Right ventricle myocardium superior (tissue), 1 donor: ENCODE data around the gene MDFI. TPM values are rescaled to one million over a fixed set of nuclear protein-coding genes. Genes with fewer than 3 reads are reported as not detected.

ENCODE experiments used
- ATAC-seq: fragments of 200-7000 bp; cut with Tn5 transposase; one replicate; pipeline ENCODE4 v1.9.1; 2020; ENCODE audit warnings: mild to moderate bottlenecking; ENCODE audit not compliant: poor library complexity
- DNase-seq: peaks from one replicate; pipeline ENCODE4 v3.0.0-alpha.2; 2020
- intact Hi-C: fragments of 100-400 bp; cut with DNase I; formaldehyde crosslinking; loops from one replicate; pipeline ENCODE4 v1.11.2; 2022
- total RNA-seq: library from RNA; stranded (reverse); fragmentation: NEBNext Ultra II Directional; extraction: Animal tissue kit (Norgen Biotek cat#: 25700); gene quantifications from one replicate; pipeline ENCODE4 v1.2.1, GENCODE V29; 2021
- donor health status: DM: no; HTN: yes; CAD: no; lungs with severe emphysema.

MDFI gene
- total RNA-seq, 1 donor from 2014 or later: 1.1 TPM

DNA sequence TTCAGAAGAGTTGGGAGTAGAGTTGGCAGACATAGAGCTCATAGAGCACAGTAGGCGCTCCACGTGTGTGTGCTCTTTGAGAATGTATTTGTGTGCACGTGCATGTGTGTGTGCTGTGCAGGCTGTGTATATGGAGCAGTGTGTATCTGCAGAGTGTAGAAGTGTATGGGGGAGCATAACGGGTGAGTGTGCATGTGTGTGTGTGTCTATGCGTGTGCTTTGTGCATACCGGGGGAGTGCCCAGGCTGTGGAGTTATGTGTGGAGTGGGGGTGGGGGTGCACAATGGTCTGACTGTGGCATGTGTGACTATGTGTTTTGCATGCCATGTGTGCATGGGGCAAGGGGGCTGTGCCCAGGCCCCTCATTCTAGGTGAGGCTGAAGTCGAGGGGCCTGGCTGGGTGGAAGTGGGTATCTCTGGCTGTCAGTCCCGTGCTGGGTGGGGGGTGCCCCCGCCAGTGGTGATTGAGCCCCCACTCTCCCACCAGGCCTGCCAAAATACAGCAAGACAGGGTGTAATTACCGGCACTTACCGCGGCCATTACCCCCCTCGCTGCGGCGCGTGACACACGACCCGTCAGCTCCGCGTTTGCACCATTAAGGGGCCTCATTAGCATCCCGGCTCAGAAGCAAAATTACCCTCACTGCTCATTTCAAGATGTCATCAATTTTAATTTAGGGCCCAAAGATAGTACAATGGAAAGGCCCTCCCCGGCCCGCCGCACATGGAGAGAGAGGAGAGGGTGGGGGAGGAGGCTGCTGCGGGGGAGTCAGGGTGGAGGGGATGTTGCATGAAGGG lies 39.1 kb downstream of the MDFI start:
- DNase-seq (peak; percentile 17), ATAC-seq (no peak)
- intact Hi-C loops: no loop called here

DNA sequence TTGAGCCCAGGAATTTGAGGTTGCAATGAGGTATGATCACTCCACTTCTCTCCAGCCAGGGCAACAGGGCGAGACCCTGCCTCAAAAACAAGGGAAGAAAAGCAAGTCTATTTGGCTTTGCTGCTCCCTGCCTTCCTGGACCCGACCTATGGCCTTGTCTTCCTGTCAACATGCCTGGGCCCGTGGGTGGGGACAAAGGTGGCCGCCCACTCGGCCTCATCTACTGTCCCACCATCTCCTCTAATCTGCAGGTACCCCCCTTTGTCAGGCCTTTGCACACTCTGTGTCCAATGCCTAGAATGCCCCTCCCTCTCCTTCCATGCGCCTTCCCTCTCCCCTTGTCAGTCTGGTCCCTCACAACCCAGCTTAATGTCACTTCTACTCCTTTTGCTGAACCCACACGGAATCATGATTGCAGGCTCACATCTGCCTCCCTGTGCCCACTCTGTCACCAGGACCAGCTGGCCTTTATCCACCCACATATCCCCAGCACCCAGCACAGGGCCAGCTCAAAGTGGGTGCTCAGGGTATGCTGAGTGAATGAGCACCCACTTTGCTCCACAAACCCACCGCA lies 40.3 kb downstream of the MDFI start:
- DNase-seq (peak; percentile 19), ATAC-seq (no peak)
- intact Hi-C loops: no loop called here

DNA sequence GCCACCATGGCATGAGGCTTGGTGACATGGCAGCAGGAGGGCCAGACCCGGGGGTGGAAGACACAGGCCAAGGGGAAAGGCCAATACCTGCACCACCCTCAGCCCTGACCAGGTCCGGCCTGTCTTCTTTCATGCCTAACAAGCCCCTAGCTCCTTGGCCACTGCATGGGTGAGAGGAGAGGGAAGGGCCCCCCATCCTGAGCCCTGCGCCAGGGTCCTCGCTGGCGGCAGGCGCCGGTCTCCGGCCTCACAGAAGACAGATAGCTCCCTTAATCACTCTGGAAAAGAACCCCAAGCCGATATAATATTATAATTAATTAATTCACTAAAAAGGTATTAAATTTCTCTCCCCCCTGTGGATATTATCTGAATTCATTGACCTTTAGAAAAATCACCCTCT lies 41.4 kb downstream of the MDFI start:
- peak; percentile 27 for DNase-seq
- ATAC-seq: no peak
- intact Hi-C loops: loop anchor here (10.0 kb wide), 1 partner anchor 215 kb away; no protein-coding TSS in a partner anchor

DNA sequence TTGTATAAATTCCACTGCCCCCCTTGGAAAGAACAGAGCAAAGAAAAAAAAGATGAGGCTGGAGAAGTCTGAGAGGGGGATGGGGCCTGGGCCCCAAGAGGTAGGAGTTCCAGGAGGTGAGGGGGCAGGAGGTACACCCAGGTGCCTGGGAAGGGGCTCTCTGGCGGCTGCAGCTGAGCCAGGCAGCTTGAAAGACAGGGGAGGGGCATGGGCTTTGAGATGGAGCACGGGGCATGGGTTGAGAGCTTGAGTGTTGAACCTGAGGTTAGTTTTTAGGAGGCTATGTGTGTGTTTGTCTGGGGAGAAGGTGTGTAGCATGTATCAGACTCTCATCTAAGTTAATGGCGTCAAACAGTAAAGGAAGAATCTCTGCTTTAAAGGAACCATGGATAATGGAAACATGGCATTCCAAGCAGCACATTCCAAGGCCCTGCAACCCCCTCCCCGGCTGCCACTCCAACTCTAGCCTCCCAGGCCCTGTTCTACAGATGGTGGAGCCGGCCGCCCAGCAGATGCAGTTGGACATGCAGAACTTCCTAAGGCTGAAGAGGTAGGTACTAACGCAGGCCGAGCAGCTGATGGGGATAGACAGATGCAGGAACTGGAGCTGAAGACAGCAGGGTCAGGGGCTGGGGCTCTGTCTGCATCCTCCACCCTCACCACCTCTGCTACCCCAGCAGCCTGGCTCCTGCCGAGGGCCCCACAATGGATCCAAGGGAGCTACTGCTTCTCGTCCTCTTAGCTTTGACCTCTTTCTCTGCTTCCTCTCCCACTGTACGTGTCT lies 42.1 kb downstream of the MDFI start:
- intact Hi-C loops: loop anchor here (10.0 kb wide), 1 partner anchor 216 kb away; no protein-coding TSS in a partner anchor
- ATAC-seq: no peak
- DNase-seq: peak; percentile 27

DNA sequence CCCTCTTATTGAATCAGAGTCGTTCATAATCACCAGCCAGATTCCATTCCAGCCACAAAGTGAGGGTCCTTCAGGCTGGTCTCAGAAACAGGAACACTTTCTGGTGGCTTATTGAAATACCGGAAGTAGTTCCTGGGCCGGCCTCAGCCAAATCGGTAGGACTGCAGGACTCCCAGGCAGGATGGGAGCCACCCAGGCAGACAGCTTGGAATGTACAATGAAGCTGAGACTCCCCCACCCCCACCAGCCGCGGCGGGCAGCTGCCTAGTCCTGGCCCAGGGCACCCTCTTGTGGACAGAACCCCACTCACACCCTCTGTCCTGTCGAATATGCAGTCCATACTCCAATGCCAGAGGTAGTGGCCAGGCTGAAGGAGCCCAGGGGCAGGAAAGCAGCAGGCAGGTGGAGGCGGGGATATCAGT lies 43.8 kb downstream of the MDFI start:
- intact Hi-C loops: loop anchor here (2.0 to 10.0 kb wide), 3 partner anchors 79 to 313 kb away; no protein-coding TSS in a partner anchor
- DNase-seq (peak; percentile 93), ATAC-seq (peak; percentile 92)

DNA sequence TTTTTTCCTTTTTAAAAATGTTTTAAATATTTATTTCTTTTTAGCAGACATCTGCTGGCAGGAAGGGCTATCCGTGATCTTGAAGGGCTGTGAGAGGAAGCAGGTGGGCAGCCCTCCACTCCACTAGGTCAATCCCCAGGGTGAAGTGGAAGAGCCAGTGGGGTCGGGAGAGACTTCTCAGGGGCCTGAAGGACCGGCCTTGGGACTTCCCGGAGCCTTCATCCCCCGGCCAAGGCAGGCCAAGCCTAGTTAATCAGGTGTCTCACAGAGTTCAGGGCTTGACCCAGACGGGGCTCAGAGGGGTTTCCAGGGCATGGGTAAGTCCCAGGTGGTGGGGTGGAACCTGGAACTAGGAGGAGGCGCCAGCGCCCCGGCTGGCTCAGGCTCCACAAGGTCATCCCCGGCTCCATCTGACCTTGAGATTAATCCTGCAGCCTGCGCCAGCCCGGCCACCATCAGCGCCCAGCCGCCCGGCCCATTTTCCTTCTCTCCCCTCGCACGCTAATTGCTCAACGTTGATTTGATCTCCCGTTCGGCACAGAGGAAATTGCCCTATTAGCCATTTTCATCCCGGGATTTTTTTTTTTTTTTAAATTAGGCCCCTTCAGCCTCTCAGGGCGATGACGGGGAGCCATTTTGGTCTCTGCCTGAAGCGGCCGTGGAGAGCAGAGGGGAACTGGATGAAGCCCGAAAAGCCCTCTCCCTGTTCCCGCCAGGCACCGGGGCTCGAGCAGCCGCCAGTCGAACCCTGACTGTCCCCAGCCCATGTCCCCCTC lies 44.4 kb downstream of the MDFI start:
- ATAC-seq: peak; percentile 30
- peak; percentile 50 for DNase-seq
- intact Hi-C loops: loop anchor here (2.0 to 10.0 kb wide), 3 partner anchors 80 to 314 kb away; no protein-coding TSS in a partner anchor

DNA sequence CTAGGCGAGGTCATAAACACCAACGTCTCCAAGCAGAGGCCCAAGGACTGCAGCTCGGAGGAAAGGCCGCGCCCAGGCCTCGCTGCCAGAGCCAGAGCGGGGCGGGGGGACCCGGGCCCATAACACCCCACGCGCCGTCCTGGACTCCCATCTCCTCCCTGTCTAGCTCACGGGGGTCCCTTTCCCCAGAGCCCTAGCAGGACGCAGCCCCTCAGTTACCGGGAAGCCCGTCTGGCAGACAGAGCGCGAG lies 44.9 kb downstream of the MDFI start:
- peak; percentile 44 for ATAC-seq
- DNase-seq: no peak
- intact Hi-C loops: loop anchor here (2.0 to 10.0 kb wide), 3 partner anchors 80 to 314 kb away; no protein-coding TSS in a partner anchor

DNA sequence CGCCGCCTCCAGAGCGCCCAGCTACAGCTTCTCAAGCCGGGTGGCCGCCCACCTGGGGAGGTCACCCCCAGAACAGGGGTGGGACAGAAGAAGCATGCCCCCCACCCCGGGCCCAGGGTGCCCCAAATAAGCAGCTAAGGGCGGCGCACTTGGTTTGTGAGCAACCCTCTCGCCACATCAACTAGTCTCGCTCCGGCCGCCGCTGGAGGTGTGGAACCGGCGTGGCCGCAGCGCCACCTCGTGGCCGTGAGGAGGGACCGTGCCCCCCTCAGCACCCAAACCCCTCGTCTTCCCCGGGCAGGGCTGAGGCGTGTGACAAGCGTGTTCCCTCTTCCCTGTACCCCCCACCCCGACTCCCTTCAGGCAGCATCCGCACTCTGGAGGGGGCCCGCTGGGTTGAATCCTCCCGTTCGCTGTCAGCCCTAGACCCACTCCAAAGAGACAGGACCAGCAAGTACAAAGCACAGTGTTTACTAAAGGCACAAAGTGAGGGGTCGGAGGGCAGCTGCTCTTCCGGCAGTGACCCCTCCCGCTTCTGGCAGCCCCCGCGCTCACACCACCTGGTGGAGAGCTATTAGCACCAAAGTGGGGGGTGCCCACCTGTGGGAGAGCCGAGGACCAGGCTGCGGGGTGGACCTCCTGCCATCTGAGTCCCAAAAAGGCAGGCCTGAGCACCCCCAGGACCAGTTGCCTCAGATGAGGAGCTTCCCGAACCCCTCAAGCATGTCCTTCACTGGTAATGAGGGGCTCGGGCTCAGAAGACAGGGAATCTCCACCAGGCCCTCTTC lies 45.4 kb downstream of the MDFI start:
- intact Hi-C loops: loop anchor here (2.0 to 10.0 kb wide), 3 partner anchors 81 to 315 kb away; no protein-coding TSS in a partner anchor
- DNase-seq (peak; percentile 91), ATAC-seq (peak; percentile 90)

DNA sequence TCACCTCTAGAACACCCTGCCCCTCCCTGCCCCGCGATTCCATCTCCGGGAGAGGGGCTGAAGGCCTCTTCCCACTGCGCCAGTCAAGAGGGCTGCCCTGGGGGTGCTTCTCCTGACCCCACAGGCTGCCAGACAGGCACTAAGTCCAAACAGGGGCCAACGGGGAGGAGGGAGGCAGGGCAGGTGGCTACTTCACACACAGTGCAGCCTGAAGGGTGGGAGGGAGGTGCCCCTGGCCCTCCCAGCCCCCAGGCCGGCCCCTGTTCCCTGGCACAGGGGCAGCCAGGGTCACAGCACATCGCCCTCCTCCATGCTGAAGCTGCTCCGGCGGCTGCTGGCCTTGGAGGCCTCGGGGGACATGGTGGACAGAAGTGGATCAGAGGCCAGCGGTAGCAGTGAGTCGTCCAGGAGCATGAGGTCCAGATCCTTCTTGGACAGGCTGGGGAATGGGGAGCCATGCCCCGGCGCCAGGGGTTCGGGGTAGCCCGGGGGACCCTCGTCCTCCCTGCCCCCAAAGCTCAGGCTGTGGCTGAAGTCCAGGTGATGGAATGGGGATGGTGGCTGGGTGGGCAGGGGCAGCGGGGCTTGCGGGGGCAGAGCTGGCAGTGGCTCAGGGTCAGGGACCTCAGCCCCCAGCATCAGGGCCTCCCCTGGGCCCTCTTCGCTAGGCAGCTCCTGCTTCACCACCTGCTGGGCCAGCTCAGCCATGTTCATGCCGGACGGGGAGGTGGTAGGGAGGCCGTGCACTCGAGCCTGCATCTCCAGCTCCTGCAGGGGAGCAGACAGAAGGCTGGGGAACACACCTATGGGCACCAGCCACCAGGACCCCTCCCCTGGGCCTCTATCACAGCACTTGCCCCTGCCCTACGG lies 46.3 kb downstream of the MDFI start:
- peak; percentile 41 for DNase-seq
- no peak for ATAC-seq
- intact Hi-C loops: loop anchor here (10.0 kb wide), 1 partner anchor 220 kb away; no protein-coding TSS in a partner anchor

DNA sequence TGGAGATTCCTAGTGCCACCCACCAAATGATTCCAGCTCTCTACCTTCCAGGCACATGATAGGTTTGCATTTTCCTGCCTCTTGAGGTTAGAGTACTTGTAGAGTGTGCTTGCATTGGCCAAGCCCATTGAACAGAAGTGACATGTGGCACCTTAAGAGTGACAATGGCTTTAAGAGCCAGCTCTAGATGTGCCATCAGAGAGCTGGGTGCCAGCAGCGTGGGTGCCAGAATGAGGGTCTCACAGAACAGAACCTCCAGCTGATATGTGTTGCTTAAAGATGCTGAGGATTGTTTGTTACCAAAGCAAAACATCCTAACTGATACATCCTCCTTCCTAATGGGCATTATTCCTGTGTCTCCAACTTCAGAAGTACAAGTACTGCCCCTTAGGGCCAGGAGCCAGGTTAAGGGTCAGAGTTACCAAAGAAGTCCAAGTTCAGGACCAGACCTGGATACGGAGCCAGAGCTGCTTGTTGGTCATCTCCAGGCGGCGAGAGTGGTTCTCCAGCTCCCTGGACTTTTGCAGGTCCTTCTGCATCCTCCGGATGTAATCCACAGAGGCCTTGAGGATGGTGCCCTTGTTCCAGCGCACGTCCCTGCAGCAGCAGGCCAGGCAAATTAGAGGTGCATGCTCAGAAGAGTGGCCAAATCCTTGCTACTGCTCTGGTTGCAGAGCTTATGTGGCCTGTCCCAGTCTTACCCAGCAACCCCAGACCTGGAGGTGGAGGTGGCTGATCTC lies 47.5 kb downstream of the MDFI start:
- intact Hi-C loops: loop anchor here (10.0 kb wide), 1 partner anchor 221 kb away; no protein-coding TSS in a partner anchor
- ATAC-seq (no peak), DNase-seq (peak; percentile 3)

DNA sequence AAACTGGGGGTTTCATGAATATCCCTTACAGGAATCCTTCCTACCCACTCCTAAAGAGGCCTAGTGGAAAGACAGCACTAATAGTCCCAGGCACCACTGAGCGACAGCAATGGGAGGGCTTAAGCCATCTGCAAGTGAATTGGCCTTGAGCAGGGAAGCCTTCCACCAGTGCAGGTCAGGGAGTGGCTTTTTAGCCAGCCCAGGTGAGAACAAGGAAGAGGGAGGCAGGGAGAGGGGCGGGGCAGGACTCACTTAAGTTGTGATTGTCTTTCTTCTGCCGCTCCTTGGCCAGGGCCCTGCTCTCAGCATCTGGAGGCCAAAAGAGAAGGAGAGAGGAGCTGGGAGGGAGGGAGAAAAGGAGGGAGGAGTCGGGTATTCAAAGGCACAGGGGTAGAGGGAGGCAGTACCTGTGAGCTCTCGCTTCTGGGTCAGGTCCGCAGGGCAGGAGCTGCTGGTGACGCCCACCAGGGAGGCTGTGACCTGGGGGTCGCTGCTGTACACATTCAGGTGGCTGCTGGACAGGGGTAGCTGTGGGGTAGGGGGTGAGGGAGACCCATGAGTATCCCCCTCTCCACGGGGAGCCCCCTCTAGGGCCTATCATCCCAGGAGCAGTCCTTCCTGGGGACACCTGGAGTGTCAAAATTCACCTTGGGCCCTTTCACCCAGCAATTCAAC lies 49.4 kb downstream of the MDFI start:
- ATAC-seq (no peak), DNase-seq (peak; percentile 27)
- intact Hi-C loops: loop anchor here (10.0 kb wide), 1 partner anchor 223 kb away; no protein-coding TSS in a partner anchor

DNA sequence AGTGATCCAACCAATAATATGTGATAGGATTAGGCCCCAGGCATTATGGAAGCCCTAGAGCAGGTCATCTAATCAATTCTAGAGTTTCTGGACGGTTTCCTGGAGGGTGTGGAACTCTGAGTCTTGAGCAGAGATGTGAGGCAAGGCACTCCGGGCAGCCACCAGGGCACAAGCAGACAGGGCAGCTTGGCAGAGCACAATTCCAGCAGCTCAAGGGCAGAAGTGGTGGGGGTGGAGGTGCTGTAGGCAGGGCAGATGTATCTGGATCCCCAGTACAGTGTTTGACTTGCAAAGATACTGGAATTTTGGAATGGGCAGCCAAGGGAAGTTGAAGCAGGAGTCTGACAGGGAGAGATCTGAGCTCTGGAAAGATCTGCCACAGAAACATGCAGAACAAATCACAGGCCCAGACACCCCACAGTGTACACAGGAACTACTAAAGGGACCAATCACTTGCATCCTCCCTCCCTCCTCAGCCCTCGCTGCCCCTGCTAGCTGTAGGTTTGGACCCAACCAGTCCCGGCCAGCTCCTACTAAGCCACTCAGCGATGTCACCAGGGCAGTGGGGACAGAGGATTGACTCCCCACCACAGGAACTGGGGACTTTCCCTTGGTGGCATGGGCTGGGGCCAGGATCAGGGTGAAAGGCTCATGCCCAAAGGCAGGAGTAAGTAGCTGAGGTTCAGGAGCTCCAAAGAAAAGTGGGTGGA lies 50.1 kb downstream of the MDFI start:
- intact Hi-C loops: loop anchor here (10.0 kb wide), 1 partner anchor 224 kb away; no protein-coding TSS in a partner anchor
- DNase-seq: peak; percentile 36
- ATAC-seq: peak; percentile 9

DNA sequence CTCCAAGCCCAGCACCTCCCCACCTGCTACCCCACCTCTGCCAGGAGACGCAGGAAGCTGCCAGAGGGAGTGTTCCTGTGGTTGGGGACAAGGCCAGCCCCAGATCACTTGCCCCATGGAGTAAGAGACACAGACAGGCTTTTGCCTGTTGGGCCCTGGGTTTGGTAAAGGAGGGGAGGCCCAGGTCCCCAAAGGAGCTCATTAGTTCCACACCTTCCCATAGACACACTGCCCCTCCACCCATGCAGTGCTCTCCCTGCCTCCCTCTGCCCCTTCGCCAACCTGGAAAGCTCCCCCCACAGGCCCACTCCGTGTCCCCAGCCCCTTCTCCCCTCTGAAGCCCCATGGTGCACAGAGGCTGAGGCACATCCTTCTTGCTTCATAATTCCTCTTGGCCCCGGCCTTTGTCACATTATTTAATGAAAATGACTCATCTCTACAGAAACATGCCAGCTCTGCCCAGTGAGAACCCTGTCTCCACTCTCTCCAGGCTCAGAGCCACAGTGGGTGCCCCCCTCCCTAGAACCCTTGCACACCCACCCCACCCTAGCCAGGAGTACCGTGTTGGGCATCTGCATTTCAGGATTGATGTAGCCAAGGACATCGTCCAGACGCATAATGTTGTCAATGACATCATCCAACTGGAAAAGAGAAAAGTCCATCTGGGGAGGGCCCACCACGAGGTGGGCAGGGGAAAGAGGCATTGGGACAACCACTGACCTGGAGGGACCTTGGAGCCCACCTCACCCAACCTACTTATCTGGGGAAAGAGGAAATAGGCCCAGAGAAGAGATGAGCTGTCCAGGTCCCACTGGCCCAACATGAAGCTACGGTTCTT lies 51.1 kb downstream of the MDFI start:
- DNase-seq: peak; percentile 26
- ATAC-seq: no peak
- intact Hi-C loops: loop anchor here (10.0 kb wide), 1 partner anchor 225 kb away; no protein-coding TSS in a partner anchor
